PC-9 (cell line): ENCODE measurements around the gene TMEFF1. TPM values are rescaled to one million over a fixed set of nuclear protein-coding genes. Genes with fewer than 3 reads are reported as not detected.

Source experiments
- BruUV-seq: library from RNA; stranded (reverse); fragments of 400-500 nt; replicated peaks from 2 replicates; lab custom pipeline; 2021; lab: Mats Ljungman, UMichigan
- CTCF ChIA-PET: fragments of 300-600 bp; sonication (Branson Sonifier 250); formaldehyde crosslinking; loops from one replicate; lab custom pipeline; 2022; ENCODE audit warnings: antibody characterized with exemption; lab: Charles Lee
- POLR2A ChIA-PET: fragments of 300-600 bp; sonication (Branson Sonifier 250); formaldehyde crosslinking; loops from one replicate; lab custom pipeline; 2022; ENCODE audit warnings: antibody characterized with exemption; ENCODE audit not compliant: unreplicated experiment; lab: Charles Lee
- DNase-seq, 2 experiments: peaks; one replicate each; pipeline versions ENCODE4 v3.0.0 to v3.0.0-alpha.2; 2015 to 2022; ENCODE audit warnings: mixed read lengths in 1 of 2
- H2AFZ ChIP-seq: fragments of 200-600 bp; sonication (generic); 2 replicates; pipeline ENCODE4 v1.8.1; 2017; ENCODE audit warnings: antibody characterized with exemption
- H3F3A ChIP-seq: fragments of 200-600 bp; sonication (generic); 2 replicates; pipeline ENCODE4 v1.8.1; 2017; ENCODE audit warnings: antibody characterized with exemption, mild to moderate bottlenecking, low read depth; ENCODE audit not compliant: insufficient read depth
- H3K27ac ChIP-seq: fragments of 200-600 bp; sonication (generic); 2 replicates; pipeline ENCODE4 v1.6.1; 2016; ENCODE audit warnings: mixed run types
- H3K27me3 ChIP-seq: fragments of 200-600 bp; sonication (generic); 2 replicates; pipeline ENCODE4 v1.6.1; 2016; ENCODE audit warnings: low read depth, mixed run types; ENCODE audit not compliant: insufficient read depth
- H3K36me3 ChIP-seq: fragments of 200-600 bp; sonication (generic); 2 replicates; pipeline ENCODE4 v1.6.1; 2016; ENCODE audit warnings: low read depth, mixed run types
- H3K4me1 ChIP-seq: fragments of 200-600 bp; sonication (generic); replicated peaks from 2 replicates; pipeline ENCODE4 v1.6.1; 2016; ENCODE audit warnings: mixed run types; ENCODE audit not compliant: insufficient read depth
- H3K4me2 ChIP-seq: fragments of 200-600 bp; sonication (generic); 2 replicates; pipeline ENCODE4 v1.6.1; 2017; ENCODE audit warnings: mixed run types
- H3K4me3 ChIP-seq: fragments of 200-600 bp; sonication (generic); 2 replicates; pipeline ENCODE4 v1.6.1; 2016; ENCODE audit warnings: mixed run types
- H3K79me2 ChIP-seq: fragments of 200-600 bp; sonication (generic); 2 replicates; pipeline ENCODE4 v1.6.1; 2017; ENCODE audit warnings: low read depth, mixed run types
- H3K9me2 ChIP-seq: fragments of 200-600 bp; sonication (generic); 2 replicates; pipeline ENCODE4 v1.8.1; 2017; ENCODE audit warnings: mild to moderate bottlenecking; ENCODE audit not compliant: insufficient read depth
- H3K9me3 ChIP-seq: fragments of 200-600 bp; sonication (generic); 2 replicates; pipeline ENCODE4 v1.8.1; 2016; ENCODE audit warnings: low read depth; ENCODE audit not compliant: insufficient read depth
- H4K20me1 ChIP-seq: fragments of 200-600 bp; sonication (generic); 2 replicates; pipeline ENCODE4 v1.8.1; 2017; ENCODE audit not compliant: insufficient read depth
- EZH2 ChIP-seq: fragments of 200-600 bp; sonication (generic); IDR thresholded peaks from 2 replicates; pipeline ENCODE4 v1.8.0; 2017; ENCODE audit warnings: antibody characterized with exemption, low read depth
- intact Hi-C: fragments of 100-400 bp; cut with micrococcal nuclease; formaldehyde crosslinking; loops from one replicate; pipeline ENCODE4 v1.10.0; 2022; ENCODE audit not compliant: unreplicated experiment
- total RNA-seq: library from RNA; stranded (reverse); gene quantifications from 2 replicates; pipeline ENCODE4 v1.2.3, GENCODE V29; 2021
- TF ChIP-seq, protein P1 (sequence below): fragments of 200-600 bp; sonication (generic); conservative IDR thresholded peaks from 2 replicates; pipeline ENCODE4 v1.6.1; 2017; ENCODE audit warnings: mixed run types, antibody characterized with exemption, mild to moderate bottlenecking, moderate library complexity

The TMEFF1 gene
- total RNA-seq, 1 experiment from 2014 or later = 1.1 TPM

- BruUV-seq = no TSS peak
- no peaks in the 10 kb centered on the region for H4K20me1 ChIP-seq
- ChIA-PET CTCF (no interaction called here), POLR2A (no interaction called here)
- no peaks in the 10 kb centered on the region for H3K4me1 ChIP-seq
- H2AFZ ChIP-seq = no peak overlapping the region
- no peak for TF ChIP-seq EZH2
- TF ChIP-seq, protein P1, sequence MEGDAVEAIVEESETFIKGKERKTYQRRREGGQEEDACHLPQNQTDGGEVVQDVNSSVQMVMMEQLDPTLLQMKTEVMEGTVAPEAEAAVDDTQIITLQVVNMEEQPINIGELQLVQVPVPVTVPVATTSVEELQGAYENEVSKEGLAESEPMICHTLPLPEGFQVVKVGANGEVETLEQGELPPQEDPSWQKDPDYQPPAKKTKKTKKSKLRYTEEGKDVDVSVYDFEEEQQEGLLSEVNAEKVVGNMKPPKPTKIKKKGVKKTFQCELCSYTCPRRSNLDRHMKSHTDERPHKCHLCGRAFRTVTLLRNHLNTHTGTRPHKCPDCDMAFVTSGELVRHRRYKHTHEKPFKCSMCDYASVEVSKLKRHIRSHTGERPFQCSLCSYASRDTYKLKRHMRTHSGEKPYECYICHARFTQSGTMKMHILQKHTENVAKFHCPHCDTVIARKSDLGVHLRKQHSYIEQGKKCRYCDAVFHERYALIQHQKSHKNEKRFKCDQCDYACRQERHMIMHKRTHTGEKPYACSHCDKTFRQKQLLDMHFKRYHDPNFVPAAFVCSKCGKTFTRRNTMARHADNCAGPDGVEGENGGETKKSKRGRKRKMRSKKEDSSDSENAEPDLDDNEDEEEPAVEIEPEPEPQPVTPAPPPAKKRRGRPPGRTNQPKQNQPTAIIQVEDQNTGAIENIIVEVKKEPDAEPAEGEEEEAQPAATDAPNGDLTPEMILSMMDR = no peak
- H3F3A ChIP-seq = no peaks in the 10 kb centered on the region
- H3K9me2 ChIP-seq = no peaks in the 10 kb centered on the region
- no peak overlapping the region for H3K27ac ChIP-seq
- no peaks in the 10 kb centered on the region for H3K79me2 ChIP-seq
- no peak overlapping the region for H3K4me3 ChIP-seq
- H3K36me3 ChIP-seq = 0 out of 2 replicates have a peak, but pooled peaks cover 3% of the 10 kb centered on the region
- H3K27me3 ChIP-seq = no peaks in the 10 kb centered on the region
- intact Hi-C loops = no loop called here
- H3K9me3 ChIP-seq = no peaks in the 10 kb centered on the region
- H3K4me2 ChIP-seq = no peak overlapping the region
- no peak for DNase-seq
Observed at GRCh38 chr9:100447041-100447440, 25.9 kb upstream of the TMEFF1 start.

GRCh38 chr9:100448266-100448665 lies 24.7 kb upstream of the TMEFF1 start:
- DNase-seq = no peak
- TF ChIP-seq, protein P1 = no peak
- TF ChIP-seq EZH2 = no peak
- Histone ChIP-seq H3K27ac (no peak overlapping the region), H3K79me2 (no peaks in the 10 kb centered on the region), H3K4me2 (no peak overlapping the region), H3K9me3 (0 out of 2 replicates have a peak, but pooled peaks cover 3% of the 10 kb centered on the region), H2AFZ (no peak overlapping the region), H3K27me3 (no peaks in the 10 kb centered on the region), H3K9me2 (no peaks in the 10 kb centered on the region), H4K20me1 (no peaks in the 10 kb centered on the region), H3F3A (no peaks in the 10 kb centered on the region), H3K4me3 (no peak overlapping the region), H3K36me3 (0 out of 2 replicates have a peak, but pooled peaks cover 3% of the 10 kb centered on the region), H3K4me1 (no peaks in the 10 kb centered on the region)
- ChIA-PET POLR2A (no interaction called here), CTCF (no interaction called here)
- intact Hi-C loops = no loop called here
- no TSS peak for BruUV-seq

DNA sequence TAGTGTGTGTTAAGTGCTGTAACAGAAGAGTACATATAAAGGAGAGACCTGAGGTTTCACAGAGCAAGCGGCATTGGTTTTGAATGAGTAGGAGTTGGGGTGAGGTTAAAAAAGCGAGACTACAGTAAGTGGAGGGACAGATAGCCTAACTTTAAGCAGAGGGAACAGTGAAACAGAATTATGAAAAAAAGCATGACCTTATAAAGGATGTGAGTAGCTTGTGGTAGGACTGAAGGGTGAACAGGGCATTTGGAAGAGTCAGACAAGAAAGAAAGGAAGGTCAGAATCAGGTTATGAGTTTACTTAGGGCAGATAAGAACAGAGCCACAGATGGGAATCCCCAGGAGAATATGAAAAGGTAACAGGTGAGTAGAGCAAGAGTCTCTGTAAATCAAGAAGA lies 23.5 kb upstream of the TMEFF1 start:
- H2AFZ ChIP-seq = no peak overlapping the region
- no peaks in the 10 kb centered on the region for H3K4me1 ChIP-seq
- no peak overlapping the region for H3K4me3 ChIP-seq
- no peaks in the 10 kb centered on the region for H3K27me3 ChIP-seq
- no peak overlapping the region for H3K27ac ChIP-seq
- H3K9me2 ChIP-seq = no peaks in the 10 kb centered on the region
- ChIA-PET CTCF (no interaction called here), POLR2A (no interaction called here)
- intact Hi-C loops = no loop called here
- H3K79me2 ChIP-seq = no peaks in the 10 kb centered on the region
- BruUV-seq = no TSS peak
- no peak for TF ChIP-seq EZH2
- TF ChIP-seq, protein P1 = no peak
- H3K4me2 ChIP-seq = no peak overlapping the region
- H3K36me3 ChIP-seq = 0 out of 2 replicates have a peak, but pooled peaks cover 3% of the 10 kb centered on the region
- H4K20me1 ChIP-seq = no peaks in the 10 kb centered on the region
- 0 out of 2 replicates have a peak, but pooled peaks cover 3% of the 10 kb centered on the region for H3K9me3 ChIP-seq
- H3F3A ChIP-seq = no peaks in the 10 kb centered on the region
- DNase-seq = no peak
